ENCODE results near the gene LARP4B.

Gene LARP4B

DNA sequence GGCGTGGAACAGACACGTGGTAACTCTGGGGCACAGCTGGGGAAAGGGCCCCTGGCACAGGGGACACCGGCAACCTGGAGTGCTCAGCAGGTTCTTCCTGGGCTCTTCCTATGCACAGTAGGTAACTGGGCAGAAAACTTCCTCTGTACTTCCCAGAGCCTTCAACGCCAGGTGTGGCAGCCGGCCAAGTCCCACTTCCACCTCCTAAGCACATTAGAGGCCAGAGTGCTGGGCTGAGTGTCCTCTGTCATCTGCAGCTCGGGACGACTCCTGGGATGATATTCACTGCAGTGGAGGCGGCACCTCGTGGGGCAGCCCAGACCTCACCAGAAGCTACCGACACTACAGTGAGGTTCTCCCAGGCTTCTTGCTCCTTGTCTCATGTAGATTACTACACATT, 114.5 kb downstream of the LARP4B start:
- DNase-seq, result no peak
- Histone ChIP-seq H3K4me2 (ENCODE audit: low read depth, low read length) (no peak overlapping the region), H3K36me3 (replicated peaks; ENCODE audit: insufficient read depth, low read length) (peaks cover 16% of the 10 kb centered on the region; the same call in 1 of the 2 replicates), H4K20me1 (ENCODE audit: insufficient read depth, low read length) (no peaks in the 10 kb centered on the region), H3K79me2 (ENCODE audit: low read length) (0 out of 2 replicates have a peak, but pooled peaks cover 6% of the 10 kb centered on the region), H3K4me1 (ENCODE audit: low read length) (no peaks in the 10 kb centered on the region), H2AFZ (ENCODE audit: low read length) (no peak overlapping the region), H3K27me3 (replicated peaks; ENCODE audit: insufficient read depth, low read length) (no peaks in the 10 kb centered on the region), H3F3A (ENCODE audit: insufficient read depth, low read length) (no peaks in the 10 kb centered on the region), H3K9ac (ENCODE audit: low read length) (no peak overlapping the region), H3K27ac (ENCODE audit: low read length) (no peak overlapping the region), H3K9me3 (replicated peaks; ENCODE audit: insufficient read depth, low read length) (no peaks in the 10 kb centered on the region), H3K9me2 (replicated peaks; ENCODE audit: insufficient read depth, low read length) (no peaks in the 10 kb centered on the region), H3K4me3 (ENCODE audit: low read length) (no peak overlapping the region)
- TF ChIP-seq EZH2 (optimal IDR thresholded peaks at IDR 0.05; ENCODE audit: low read depth, low read length) (no peak), EZH2phosphoT487 (IDR thresholded peaks at IDR 0.05; ENCODE audit: low read length) (no peak)
- TF ChIP-seq, protein P1, sequence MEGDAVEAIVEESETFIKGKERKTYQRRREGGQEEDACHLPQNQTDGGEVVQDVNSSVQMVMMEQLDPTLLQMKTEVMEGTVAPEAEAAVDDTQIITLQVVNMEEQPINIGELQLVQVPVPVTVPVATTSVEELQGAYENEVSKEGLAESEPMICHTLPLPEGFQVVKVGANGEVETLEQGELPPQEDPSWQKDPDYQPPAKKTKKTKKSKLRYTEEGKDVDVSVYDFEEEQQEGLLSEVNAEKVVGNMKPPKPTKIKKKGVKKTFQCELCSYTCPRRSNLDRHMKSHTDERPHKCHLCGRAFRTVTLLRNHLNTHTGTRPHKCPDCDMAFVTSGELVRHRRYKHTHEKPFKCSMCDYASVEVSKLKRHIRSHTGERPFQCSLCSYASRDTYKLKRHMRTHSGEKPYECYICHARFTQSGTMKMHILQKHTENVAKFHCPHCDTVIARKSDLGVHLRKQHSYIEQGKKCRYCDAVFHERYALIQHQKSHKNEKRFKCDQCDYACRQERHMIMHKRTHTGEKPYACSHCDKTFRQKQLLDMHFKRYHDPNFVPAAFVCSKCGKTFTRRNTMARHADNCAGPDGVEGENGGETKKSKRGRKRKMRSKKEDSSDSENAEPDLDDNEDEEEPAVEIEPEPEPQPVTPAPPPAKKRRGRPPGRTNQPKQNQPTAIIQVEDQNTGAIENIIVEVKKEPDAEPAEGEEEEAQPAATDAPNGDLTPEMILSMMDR (IDR thresholded peaks at IDR 0.05; ENCODE audit: low read length), result no peak

DNA sequence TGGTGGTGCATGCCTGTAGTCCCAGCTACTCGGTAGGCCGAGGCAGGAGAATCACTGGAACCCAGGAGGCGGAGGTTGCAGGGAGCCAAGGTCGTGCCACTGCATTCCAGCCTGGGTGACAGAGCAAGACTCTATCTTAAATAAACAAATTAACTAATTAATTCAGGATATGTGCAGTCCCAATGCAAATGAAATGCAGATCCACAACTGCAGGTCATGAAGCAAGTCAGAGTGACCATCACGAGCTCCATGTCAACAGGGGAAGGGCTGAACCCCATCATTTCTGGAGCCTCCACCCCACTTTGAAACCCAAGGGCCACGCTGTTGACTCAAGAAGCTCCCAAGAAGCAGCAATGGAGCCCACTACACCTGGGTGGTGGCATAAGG, 115.4 kb downstream of the LARP4B start:
- H3K4me3 ChIP-seq (ENCODE audit: low read length), result no peak overlapping the region
- no peaks in the 10 kb centered on the region for H4K20me1 ChIP-seq (ENCODE audit: insufficient read depth, low read length)
- H3K36me3 ChIP-seq (replicated peaks; ENCODE audit: insufficient read depth, low read length), result peaks cover 15% of the 10 kb centered on the region; the same call in 1 of the 2 replicates
- TF ChIP-seq, protein P1 (IDR thresholded peaks at IDR 0.05; ENCODE audit: low read length), result no peak
- TF ChIP-seq EZH2 (optimal IDR thresholded peaks at IDR 0.05; ENCODE audit: low read depth, low read length) (no peak), EZH2phosphoT487 (IDR thresholded peaks at IDR 0.05; ENCODE audit: low read length) (no peak)
- H3K27ac ChIP-seq (ENCODE audit: low read length), result no peak overlapping the region
- H3F3A ChIP-seq (ENCODE audit: insufficient read depth, low read length), result no peaks in the 10 kb centered on the region
- no peaks in the 10 kb centered on the region for H3K4me1 ChIP-seq (ENCODE audit: low read length)
- no peak overlapping the region for H2AFZ ChIP-seq (ENCODE audit: low read length)
- no peak for DNase-seq
- H3K9ac ChIP-seq (ENCODE audit: low read length), result no peak overlapping the region
- H3K4me2 ChIP-seq (ENCODE audit: low read depth, low read length), result no peak overlapping the region
- H3K27me3 ChIP-seq (replicated peaks; ENCODE audit: insufficient read depth, low read length), result no peaks in the 10 kb centered on the region
- no peaks in the 10 kb centered on the region for H3K9me2 ChIP-seq (replicated peaks; ENCODE audit: insufficient read depth, low read length)
- no peaks in the 10 kb centered on the region for H3K9me3 ChIP-seq (replicated peaks; ENCODE audit: insufficient read depth, low read length)
- H3K79me2 ChIP-seq (ENCODE audit: low read length), result 0 out of 2 replicates have a peak, but pooled peaks cover 6% of the 10 kb centered on the region

DNA sequence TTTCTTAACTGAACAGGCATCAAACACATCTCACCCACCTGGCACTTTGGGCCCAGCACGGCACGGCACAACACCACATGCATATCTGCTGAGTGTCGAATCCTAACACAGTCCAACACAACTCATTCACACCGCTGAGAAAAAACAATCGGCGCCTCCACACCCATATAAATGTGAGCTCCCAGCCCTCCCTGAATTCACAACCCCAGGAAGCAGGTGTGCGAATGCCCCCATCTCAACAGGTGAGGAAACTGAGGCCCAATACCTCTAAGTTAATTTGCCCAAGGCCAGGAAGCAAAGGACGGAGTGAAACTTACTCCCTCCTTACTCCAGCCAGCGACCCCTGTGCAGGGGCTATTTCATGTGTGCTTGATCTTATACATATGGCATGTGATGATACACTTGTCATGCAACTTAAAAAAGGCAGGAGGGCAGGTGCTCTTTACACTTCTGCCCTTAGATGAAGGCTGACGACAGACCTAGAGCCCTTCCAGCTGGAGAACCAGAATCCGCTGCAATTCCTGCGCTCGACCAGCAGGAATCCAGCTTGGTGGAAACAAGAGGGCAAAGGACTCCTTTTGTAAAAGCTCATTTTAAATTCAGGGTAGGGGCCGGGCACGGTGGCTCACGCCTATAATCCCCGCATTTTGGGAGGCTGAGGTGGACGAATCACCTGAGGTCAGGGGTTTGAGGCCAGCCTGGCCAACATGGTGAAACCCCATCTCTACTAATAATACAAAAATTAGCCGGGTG, 116.0 kb downstream of the LARP4B start:
- no peak overlapping the region for H3K4me2 ChIP-seq (ENCODE audit: low read depth, low read length)
- TF ChIP-seq EZH2 (optimal IDR thresholded peaks at IDR 0.05; ENCODE audit: low read depth, low read length) (no peak), EZH2phosphoT487 (IDR thresholded peaks at IDR 0.05; ENCODE audit: low read length) (no peak)
- TF ChIP-seq, protein P1 (IDR thresholded peaks at IDR 0.05; ENCODE audit: low read length), result no peak
- H2AFZ ChIP-seq (ENCODE audit: low read length), result no peak overlapping the region
- H3K9ac ChIP-seq (ENCODE audit: low read length), result no peak overlapping the region
- H3K4me3 ChIP-seq (ENCODE audit: low read length), result no peak overlapping the region
- H3K36me3 ChIP-seq (replicated peaks; ENCODE audit: insufficient read depth, low read length), result peaks cover 15% of the 10 kb centered on the region; the same call in 1 of the 2 replicates
- no peaks in the 10 kb centered on the region for H3K27me3 ChIP-seq (replicated peaks; ENCODE audit: insufficient read depth, low read length)
- no peaks in the 10 kb centered on the region for H3K9me3 ChIP-seq (replicated peaks; ENCODE audit: insufficient read depth, low read length)
- no peak for DNase-seq
- no peaks in the 10 kb centered on the region for H3K4me1 ChIP-seq (ENCODE audit: low read length)
- H3K9me2 ChIP-seq (replicated peaks; ENCODE audit: insufficient read depth, low read length), result no peaks in the 10 kb centered on the region
- H4K20me1 ChIP-seq (ENCODE audit: insufficient read depth, low read length), result no peaks in the 10 kb centered on the region
- no peak overlapping the region for H3K27ac ChIP-seq (ENCODE audit: low read length)
- H3K79me2 ChIP-seq (ENCODE audit: low read length), result 0 out of 2 replicates have a peak, but pooled peaks cover 6% of the 10 kb centered on the region
- H3F3A ChIP-seq (ENCODE audit: insufficient read depth, low read length), result no peaks in the 10 kb centered on the region

Data from MM.1S (cell line).